Measurements from ENCODE around the gene HGS.

- TF ChIP-seq POLR2A (IDR thresholded peaks at IDR 0.05), result no peak
- TF ChIP-seq, protein P1, sequence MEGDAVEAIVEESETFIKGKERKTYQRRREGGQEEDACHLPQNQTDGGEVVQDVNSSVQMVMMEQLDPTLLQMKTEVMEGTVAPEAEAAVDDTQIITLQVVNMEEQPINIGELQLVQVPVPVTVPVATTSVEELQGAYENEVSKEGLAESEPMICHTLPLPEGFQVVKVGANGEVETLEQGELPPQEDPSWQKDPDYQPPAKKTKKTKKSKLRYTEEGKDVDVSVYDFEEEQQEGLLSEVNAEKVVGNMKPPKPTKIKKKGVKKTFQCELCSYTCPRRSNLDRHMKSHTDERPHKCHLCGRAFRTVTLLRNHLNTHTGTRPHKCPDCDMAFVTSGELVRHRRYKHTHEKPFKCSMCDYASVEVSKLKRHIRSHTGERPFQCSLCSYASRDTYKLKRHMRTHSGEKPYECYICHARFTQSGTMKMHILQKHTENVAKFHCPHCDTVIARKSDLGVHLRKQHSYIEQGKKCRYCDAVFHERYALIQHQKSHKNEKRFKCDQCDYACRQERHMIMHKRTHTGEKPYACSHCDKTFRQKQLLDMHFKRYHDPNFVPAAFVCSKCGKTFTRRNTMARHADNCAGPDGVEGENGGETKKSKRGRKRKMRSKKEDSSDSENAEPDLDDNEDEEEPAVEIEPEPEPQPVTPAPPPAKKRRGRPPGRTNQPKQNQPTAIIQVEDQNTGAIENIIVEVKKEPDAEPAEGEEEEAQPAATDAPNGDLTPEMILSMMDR (IDR thresholded peaks at IDR 0.05), result no peak
Observed at GRCh38 chr17:81682565-81683207, 1.1 kb upstream of the HGS start.

All from Peyer's patch (tissue), 4 donors.